GM21619 (cell line): ENCODE data around the gene PLEKHM2.
"Not testable (repeated sequence)": the region's sequence is repeated elsewhere in the genome, so short reads cannot be mapped to it uniquely, and the experiment has no call there.

Experiments used
- ATAC-seq: cut with Tn5 transposase; IDR thresholded peaks from one replicate; pipeline ENCODE4 v1.9.1; 2021; ENCODE audit not compliant: unreplicated experiment

PLEKHM2 gene

GRCh38 chr1:15676688-15677661, 7.1 kb upstream of the PLEKHM2 start:
- no peak for ATAC-seq

DNA sequence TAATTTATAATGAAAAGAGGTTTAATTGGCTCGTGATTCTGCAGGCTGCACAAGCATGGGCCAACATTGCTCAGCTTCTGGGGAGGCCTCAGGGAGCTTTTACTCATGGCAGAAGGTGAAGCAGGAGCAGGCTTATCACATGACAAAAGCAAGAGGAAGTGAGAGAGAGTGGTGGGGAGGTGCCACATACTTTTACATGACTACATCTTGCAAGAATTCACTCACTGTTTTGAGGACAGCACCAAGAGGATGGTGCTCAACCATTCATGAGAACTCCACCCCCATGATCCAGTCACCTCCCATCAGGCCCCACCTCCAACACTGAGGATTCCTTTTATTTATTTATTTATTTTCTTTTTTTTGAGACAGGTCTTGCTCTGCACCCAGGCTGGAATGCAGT, 5.5 kb upstream of the PLEKHM2 start:
- ATAC-seq, result no peak

- no peak for ATAC-seq
Measured at GRCh38 chr1:15680131-15680530, 4.0 kb upstream of the PLEKHM2 start.

DNA sequence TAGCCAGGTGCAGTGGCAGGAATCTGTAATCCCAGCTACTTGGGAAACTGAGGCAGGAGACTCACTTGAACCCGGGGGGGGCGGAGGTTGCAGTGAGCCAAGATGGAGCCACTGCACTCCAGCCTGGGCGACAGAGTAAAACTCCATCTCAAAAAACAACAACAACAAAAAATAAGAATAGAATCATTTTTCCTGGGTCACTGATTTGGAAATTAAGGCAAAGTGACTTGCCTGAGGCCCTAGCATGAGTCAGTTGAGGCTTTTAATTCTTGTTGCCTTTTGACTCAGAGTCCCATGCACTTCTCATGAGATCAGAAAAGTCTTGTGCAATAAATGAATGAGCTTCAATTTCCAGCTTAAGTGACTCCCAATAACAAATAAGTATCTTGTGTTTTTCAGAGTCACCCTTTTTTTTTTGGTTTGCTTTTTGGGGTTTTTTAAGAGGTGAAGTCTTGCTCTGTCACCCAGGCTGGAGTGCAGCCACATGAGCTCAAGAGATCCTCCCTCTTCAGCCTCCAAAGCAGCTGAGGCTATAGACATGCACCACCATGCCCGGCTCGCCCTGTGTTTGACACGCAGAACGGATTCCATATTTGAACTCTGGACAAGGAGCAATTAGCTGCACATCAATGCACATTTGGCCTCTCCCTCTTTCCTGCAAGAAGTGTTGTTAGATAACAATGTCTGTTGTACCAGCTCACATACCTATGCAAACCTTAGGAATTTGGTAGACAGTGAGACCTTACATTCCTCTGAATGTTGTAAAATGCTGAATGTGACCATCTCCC, 3.4 kb upstream of the PLEKHM2 start:
- ATAC-seq, result no peak

- ATAC-seq, result no peak
Measured at GRCh38 chr1:15681349-15682292, 2.5 kb upstream of the PLEKHM2 start.

DNA sequence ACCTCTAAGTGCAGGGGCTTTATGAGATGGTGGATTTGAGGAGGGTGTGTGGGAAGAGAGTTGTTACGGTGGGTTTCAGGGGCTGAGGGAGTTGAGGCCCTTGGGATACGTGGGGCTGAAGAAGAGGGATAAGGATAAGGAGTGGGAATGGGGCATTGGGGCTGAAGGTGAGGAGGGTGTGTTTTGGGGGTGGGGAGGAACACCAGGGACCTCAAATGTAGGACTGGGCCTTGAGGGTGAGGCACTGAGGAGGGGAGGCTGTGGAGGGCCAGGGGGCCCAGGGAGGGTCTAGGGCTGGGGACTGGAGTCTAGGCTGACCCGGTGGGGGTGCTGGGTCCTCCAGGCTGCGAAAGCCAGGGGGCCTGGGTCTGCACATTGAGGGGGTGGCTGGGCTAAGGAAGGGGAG, 1.2 kb upstream of the PLEKHM2 start:
- ATAC-seq, result no peak

DNA sequence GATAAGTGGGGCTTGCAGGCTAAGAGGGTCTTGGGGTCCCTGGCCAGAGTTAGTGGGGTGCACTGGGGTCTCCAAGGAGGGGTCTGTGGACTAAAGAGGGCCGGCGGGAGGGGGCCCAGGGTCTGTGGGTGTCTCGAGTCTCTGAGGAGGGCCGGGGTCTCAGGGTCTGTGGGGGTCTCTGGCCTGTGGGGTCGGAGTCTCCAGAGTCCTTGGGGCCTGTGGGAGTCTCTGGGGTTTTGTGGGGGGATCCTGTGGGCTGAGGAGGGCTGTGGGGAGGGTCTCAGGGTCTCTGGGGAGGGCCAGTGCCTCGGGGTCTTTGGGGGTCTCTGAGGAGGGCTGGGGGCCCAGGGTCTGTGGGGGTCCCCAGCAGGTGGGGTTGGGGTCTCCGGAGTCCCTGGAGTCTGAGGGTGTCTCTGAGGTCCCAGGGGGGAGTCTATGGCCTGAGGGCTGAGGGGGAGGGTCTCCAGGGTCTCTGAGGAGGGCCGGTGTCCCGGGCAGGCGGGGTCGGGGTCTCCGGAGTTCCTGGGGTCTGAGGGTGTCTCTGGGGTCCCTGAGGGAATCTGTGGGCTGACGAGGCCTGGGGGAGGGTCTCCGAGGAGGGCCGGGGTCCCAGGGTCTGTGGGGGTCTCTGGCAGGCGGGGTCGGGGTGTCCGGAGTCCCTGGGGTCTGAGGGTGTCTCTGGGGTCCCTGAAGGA, 628 bp upstream of the PLEKHM2 start:
- no peak for ATAC-seq

DNA sequence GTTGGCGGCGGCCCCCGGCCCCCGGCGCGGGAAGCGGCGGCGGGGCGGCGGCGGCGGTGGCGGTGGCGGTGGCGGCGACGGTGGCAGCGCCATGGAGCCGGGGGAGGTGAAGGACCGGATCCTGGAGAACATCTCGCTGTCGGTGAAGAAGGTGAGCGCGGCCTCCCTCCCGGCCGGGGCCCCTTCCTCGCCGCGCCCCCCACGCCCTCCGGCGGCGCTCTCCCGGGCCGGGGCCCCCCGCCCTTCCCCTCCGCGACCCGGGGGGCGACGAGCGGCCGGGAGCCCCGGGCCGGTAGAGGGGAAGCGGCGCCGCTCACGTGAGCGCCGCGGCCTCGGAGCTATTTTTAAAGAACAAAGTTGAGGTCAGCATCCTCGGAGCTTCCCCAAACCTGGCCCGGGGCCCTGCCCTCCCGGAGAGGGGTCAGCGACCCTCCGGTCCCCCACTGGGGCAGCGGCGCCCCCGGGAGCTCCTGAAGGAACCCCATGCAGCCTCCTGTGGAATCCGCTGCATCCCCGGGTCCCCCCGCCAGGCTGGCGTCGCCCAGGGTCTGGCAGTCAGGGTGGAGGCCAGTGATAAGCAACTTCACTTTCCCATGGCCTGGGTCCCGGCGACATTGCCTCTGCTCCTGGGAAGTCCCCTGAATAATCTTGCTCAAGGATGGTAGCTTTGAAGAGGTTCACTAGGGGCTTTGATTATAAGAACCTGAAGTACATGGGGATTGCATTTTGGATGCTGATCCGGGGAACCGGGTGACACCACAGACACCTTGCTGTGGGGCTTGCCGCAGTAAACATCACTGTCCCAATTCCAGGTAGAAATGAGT, 560 bp downstream of the PLEKHM2 start:
- no peak for ATAC-seq

DNA sequence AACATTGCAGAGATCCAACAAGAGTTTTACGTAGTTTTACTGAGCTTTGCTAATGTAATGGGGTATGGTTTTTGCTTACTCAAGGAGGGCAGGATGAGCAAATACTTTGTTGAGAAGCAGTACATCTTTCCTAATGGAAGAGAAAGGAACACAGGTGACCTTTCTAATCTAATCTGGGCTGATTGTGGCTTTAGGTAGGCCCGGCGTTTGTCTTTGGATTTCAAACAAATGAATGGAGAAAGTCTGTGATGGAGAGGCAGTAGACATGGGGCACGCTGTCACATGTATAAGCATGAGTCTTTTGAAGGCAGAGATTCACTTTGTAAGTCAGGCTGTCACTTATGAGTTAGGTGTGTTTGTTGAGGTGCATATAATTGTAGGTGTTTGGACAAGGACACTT, 1.7 kb downstream of the PLEKHM2 start:
- no peak for ATAC-seq

DNA sequence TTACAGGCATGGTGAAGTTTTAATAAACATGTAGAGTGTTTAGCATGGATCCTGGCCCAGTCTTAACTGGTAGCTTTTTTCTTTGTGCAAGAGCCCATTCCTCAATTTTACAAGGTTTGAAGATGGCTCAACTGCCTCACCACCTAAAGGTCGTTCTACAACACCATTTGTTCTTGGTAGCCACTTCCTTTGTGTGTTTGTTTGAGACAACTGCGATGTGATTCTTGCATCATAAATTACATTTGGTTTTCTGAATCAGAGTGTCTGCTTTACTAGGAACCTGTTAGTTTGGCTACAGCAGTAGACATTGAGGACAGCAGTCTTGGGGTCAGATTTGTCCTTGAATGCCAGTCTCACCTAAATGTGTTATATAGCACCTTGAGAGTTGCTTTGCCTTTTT, 3.3 kb downstream of the PLEKHM2 start:
- ATAC-seq, result no peak

DNA sequence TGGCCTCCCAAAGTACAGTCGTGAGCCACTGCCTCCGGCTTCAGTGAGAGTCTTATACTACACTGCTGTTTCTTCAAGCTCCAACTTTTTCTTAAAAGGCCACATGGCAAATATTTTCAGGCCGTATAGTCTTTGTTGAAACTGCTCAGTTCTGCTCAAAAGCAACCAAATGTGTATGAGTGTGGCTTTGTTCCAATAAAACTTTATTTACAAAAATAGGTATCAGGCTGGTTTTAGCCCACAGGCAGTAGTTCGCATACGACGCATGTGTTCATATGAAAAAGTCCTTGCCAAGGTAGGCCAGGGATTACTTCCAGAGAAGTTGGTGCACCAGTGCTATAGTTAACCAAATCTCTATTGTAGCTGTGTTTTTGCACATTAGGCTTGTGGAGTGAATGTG, 6.2 kb downstream of the PLEKHM2 start:
- no peak for ATAC-seq

- ATAC-seq, result no peak
Measured at GRCh38 chr1:15691434-15692032, 7.4 kb downstream of the PLEKHM2 start.

- ATAC-seq, result no peak
Measured at GRCh38 chr1:15692121-15692682, 8.1 kb downstream of the PLEKHM2 start.

- no peak for ATAC-seq
Measured at GRCh38 chr1:15693371-15693770, 9.3 kb downstream of the PLEKHM2 start.

- peak; percentile 91 for ATAC-seq
Measured at GRCh38 chr1:15696956-15697521, 12.9 kb downstream of the PLEKHM2 start.

DNA sequence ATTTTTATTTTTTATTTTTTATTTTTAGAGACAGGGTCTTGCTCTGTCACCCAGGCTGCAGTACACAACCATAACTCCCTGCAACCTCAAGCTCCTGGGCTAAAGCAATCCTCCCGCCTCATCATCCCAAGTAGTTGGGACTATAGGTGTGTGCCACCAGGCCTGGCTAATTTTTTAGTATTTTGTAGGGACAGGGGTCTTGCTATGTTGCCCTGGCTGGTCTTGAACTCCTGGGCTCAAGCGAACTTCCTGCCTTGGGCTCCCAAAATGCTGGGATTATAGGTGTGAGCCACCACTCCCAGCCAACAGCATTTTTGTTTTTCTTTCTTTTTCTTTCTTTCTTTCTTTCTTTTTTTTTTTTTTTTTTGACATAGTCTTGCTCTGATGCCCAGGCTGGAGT, 14.1 kb downstream of the PLEKHM2 start:
- ATAC-seq, result no peak

DNA sequence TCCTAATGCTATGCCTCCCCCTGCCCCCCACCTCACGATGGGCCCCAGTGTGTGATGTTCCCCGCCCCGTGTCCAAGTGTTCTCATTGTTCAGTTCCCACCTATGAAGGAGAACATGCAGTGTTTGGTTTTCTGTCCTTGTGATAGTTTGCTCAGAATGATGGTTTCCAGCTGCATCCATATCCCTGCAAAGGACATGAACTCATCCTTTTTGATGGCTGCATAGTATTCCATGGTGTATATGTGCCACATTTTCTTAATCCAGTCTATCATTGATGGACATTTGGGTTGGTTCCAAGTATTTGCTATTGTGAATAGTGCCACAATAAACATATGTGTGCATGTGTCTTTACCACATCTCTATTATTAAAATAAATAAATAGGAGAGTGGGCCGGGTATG, 15.2 kb downstream of the PLEKHM2 start:
- not testable (repeated sequence) for ATAC-seq

- ATAC-seq, result no peak
Measured at GRCh38 chr1:15700508-15700907, 16.4 kb downstream of the PLEKHM2 start.
